OCI-LY7 (cell line): ENCODE data around the gene HCN4.

Source experiments
- EZH2phosphoT487 ChIP-seq: fragments of 200-600 bp; sonication (generic); IDR thresholded peaks from 2 replicates; pipeline ENCODE4 v1.6.1; 2018; ENCODE audit warnings: low read depth, borderline replicate concordance, mild to moderate bottlenecking, mixed run types, antibody characterized with exemption, low read length, moderate library complexity, mixed read lengths
- TF ChIP-seq, protein P1 (sequence below): fragments of 200-600 bp; sonication (generic); conservative IDR thresholded peaks from 2 replicates; pipeline ENCODE4 v1.5.1; 2014; ENCODE audit warnings: mild to moderate bottlenecking, antibody characterized with exemption, low read length, moderate library complexity, mixed read lengths

GRCh38 chr15:73286311-73286710, 82.4 kb downstream of the HCN4 start:
- TF ChIP-seq, protein P1, sequence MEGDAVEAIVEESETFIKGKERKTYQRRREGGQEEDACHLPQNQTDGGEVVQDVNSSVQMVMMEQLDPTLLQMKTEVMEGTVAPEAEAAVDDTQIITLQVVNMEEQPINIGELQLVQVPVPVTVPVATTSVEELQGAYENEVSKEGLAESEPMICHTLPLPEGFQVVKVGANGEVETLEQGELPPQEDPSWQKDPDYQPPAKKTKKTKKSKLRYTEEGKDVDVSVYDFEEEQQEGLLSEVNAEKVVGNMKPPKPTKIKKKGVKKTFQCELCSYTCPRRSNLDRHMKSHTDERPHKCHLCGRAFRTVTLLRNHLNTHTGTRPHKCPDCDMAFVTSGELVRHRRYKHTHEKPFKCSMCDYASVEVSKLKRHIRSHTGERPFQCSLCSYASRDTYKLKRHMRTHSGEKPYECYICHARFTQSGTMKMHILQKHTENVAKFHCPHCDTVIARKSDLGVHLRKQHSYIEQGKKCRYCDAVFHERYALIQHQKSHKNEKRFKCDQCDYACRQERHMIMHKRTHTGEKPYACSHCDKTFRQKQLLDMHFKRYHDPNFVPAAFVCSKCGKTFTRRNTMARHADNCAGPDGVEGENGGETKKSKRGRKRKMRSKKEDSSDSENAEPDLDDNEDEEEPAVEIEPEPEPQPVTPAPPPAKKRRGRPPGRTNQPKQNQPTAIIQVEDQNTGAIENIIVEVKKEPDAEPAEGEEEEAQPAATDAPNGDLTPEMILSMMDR, result no peak
- no peak for TF ChIP-seq EZH2phosphoT487
